ENCODE data around the gene MAPK4.
"Not testable (repeated sequence)": the region's sequence is repeated elsewhere in the genome, so short reads cannot be mapped to it uniquely, and the experiment has no call there.

GRCh38 chr18:50573196-50573595, 13.3 kb downstream of the MAPK4 start:
- not testable (repeated sequence) for TF ChIP-seq CTCF, POLR2A (IDR thresholded peaks at IDR 0.05)

All from testis (tissue), 2 donors.